ENCODE results near the gene HDAC8.

GRCh38 chrX:72381439-72382201 is 191.0 kb downstream of the HDAC8 start:
- TF ChIP-seq CTCF (IDR thresholded peaks at IDR 0.05) = no peak
- no peak for TF ChIP-seq POLR2A (IDR thresholded peaks at IDR 0.05)

Measured in tibial nerve (tissue), 3 donors.